Activated CD8-positive, alpha-beta memory T cell treated with anti-CD3 and anti-CD28 coated beads, Interleukin-2, amount 10 ng/mL, durations not matched to agents 7 days and 5 days (primary cell): Measurements from ENCODE around the gene PKP4. TPM values are rescaled to one million over a fixed set of nuclear protein-coding genes. Genes with fewer than 3 reads are reported as not detected.
A peak's percentile ranks its signal among the peaks of the same experiment; 100 is the strongest.
"Not testable (repeated sequence)": the region's sequence is repeated elsewhere in the genome, so short reads cannot be mapped to it uniquely, and the experiment has no call there.

Experiments
- ATAC-seq: fragments of 150-1000 bp; cut with Tn5 transposase; one replicate; pipeline ENCODE4 v1.10.0; 2021; ENCODE audit warnings: moderate library complexity
- CTCF ChIA-PET: fragments of 350-600 bp; sonication (Branson Sonifier 250); formaldehyde crosslinking; loops from one replicate; lab custom pipeline; 2021; ENCODE audit warnings: antibody characterized with exemption; lab: Charles Lee
- DNase-seq: peaks from one replicate; pipeline ENCODE4 v3.0.0-alpha.2; 2020
- H3K27ac Mint-ChIP-seq: one replicate; pipeline ENCODE4 v1.8.0; 2021; ENCODE audit warnings: mild to moderate bottlenecking, mixed read lengths
- H3K27me3 Mint-ChIP-seq: one replicate; pipeline ENCODE4 v1.8.0; 2021; ENCODE audit warnings: mixed read lengths
- H3K36me3 Mint-ChIP-seq: one replicate; pipeline ENCODE4 v1.8.0; 2021; ENCODE audit warnings: mild to moderate bottlenecking, mixed read lengths
- H3K4me1 Mint-ChIP-seq: one replicate; pipeline ENCODE4 v1.8.0; 2021; ENCODE audit warnings: mixed read lengths
- H3K4me3 Mint-ChIP-seq: one replicate; pipeline ENCODE4 v1.8.0; 2021; ENCODE audit warnings: mild to moderate bottlenecking, moderate library complexity, mixed read lengths
- H3K9me3 Mint-ChIP-seq: one replicate; pipeline ENCODE4 v1.8.0; 2022; ENCODE audit warnings: low read depth, mixed read lengths
- total RNA-seq, 2 experiments: library from RNA; stranded (reverse); gene quantifications; one replicate each; pipeline ENCODE4 v1.2.3, GENCODE V29; 2021

The PKP4 gene, protein sequence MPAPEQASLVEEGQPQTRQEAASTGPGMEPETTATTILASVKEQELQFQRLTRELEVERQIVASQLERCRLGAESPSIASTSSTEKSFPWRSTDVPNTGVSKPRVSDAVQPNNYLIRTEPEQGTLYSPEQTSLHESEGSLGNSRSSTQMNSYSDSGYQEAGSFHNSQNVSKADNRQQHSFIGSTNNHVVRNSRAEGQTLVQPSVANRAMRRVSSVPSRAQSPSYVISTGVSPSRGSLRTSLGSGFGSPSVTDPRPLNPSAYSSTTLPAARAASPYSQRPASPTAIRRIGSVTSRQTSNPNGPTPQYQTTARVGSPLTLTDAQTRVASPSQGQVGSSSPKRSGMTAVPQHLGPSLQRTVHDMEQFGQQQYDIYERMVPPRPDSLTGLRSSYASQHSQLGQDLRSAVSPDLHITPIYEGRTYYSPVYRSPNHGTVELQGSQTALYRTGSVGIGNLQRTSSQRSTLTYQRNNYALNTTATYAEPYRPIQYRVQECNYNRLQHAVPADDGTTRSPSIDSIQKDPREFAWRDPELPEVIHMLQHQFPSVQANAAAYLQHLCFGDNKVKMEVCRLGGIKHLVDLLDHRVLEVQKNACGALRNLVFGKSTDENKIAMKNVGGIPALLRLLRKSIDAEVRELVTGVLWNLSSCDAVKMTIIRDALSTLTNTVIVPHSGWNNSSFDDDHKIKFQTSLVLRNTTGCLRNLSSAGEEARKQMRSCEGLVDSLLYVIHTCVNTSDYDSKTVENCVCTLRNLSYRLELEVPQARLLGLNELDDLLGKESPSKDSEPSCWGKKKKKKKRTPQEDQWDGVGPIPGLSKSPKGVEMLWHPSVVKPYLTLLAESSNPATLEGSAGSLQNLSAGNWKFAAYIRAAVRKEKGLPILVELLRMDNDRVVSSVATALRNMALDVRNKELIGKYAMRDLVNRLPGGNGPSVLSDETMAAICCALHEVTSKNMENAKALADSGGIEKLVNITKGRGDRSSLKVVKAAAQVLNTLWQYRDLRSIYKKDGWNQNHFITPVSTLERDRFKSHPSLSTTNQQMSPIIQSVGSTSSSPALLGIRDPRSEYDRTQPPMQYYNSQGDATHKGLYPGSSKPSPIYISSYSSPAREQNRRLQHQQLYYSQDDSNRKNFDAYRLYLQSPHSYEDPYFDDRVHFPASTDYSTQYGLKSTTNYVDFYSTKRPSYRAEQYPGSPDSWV
- 10 to 100 TPM; 32.0 to 40.6 TPM for total RNA-seq

DNA sequence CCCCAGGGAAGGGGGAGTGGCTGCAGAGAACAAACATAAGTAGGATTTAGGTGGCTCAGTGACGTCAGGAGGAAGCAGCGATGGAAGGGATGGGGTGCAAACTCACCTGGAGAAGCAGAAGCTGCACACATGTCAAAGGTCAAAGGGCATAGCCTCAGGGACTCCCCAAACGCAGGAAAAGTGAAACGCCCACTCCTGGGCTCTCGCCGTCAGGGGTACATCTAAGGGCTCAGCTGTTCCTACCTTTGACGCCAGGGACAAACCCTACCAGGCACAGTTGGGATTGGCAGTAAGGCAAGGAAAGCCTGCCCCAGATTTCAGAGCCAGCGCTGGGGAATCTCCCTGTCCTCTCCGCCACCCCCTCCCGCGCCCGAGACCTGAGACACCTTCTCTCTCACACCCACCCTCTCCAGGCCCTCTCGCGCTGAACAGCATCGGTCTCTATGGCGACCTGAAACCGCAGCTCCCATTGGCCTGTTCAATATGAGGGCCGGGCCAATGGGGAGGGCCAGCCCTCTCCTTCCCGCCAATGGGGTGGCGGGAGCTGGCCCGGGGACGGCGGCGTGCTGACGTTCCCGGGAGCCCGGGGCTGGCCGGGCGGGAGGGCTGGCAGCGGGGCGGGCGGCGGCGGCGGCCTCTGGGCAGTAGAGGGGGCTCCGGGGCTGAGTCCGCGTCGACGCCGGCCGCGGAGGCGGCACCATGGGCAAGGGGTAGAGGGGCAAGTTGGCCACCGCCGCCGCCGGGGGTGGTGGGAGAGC lies at the start of gene PKP4, which contains the start of gene CCDC148:
PKP4 (plus strand) TSS at position 644 of the 758 bp plus-strand sequence. CDS start 76,233 bp downstream, outside the sequence.
CCDC148 (minus strand) TSS at position 445 of the 758 bp plus-strand sequence; CDS start at position 131, 314 bp downstream.
- no peaks in the 10 kb centered on the region for H3K9me3 Mint-ChIP-seq
- no peaks in the 10 kb centered on the region for H3K36me3 Mint-ChIP-seq
- CTCF ChIA-PET: interaction anchor here (0.9 to 1.8 kb wide), 5 partner anchors 9 to 53 kb away, joined by 3 to 5 read pairs (median 4); no protein-coding TSS in a partner anchor
- peaks cover 26% of the 10 kb centered on the region for H3K4me1 Mint-ChIP-seq
- peaks cover 28% of the 10 kb centered on the region for H3K27me3 Mint-ChIP-seq
- DNase-seq: peak; percentile 94
- ATAC-seq: peak; percentile 92
- peak within 1 kb of the TSS; percentile 87 for H3K27ac Mint-ChIP-seq
- H3K4me3 Mint-ChIP-seq: peak within 1 kb of the TSS; percentile 95

DNA sequence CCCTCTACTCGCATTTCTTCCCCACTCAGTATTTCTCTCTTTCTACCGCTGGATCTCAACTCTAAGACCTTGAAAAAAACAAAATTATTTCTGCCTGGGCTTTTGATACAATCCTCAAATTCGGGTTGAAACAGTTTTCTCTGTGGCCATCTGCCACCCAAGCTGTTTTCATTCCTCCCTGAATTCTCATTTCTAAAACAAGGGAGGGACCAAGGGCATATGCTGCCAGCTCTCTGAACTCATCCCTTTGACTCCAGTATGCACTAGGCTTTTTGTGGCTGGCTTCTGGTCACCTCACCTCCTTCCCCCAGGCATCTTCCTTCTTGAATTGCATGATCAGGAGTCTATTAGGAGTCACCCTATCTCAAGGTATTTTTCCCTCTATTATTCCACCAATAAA lies 49.7 kb upstream of the PKP4 start:
- H3K4me3 Mint-ChIP-seq: no peak overlapping the region
- DNase-seq (no peak), ATAC-seq (no peak)
- H3K36me3 Mint-ChIP-seq: no peaks in the 10 kb centered on the region
- peaks cover 26% of the 10 kb centered on the region for H3K27me3 Mint-ChIP-seq
- peaks cover 7% of the 10 kb centered on the region for H3K9me3 Mint-ChIP-seq
- CTCF ChIA-PET: no interaction called here
- H3K4me1 Mint-ChIP-seq: no peaks in the 10 kb centered on the region
- H3K27ac Mint-ChIP-seq: no peak overlapping the region

DNA sequence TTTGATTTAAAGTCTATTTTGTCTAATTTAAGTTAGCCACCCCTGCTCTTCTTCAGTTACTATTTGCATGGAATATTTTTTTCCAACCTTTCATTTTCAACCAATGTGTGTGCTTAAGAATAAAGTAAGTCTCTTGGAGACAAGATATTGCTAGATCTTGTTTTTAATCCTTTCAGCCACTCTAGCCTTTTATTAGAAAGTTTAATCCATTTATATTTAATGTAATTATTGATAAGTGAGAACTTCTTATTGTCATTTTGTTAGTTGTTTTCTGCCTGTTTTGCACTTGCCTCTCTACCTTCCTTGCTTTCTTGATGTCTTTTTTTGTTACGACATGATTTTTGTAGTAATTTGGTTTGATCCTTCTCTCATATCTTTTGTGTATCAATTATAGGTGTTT lies 46.6 kb upstream of the PKP4 start:
- Mint-ChIP-seq H3K4me3 (no peak overlapping the region), H3K27ac (no peak overlapping the region), H3K27me3 (peaks cover 11% of the 10 kb centered on the region), H3K4me1 (no peaks in the 10 kb centered on the region), H3K9me3 (peaks cover 7% of the 10 kb centered on the region), H3K36me3 (no peaks in the 10 kb centered on the region)
- DNase-seq (no peak), ATAC-seq (no peak)
- CTCF ChIA-PET: no interaction called here

DNA sequence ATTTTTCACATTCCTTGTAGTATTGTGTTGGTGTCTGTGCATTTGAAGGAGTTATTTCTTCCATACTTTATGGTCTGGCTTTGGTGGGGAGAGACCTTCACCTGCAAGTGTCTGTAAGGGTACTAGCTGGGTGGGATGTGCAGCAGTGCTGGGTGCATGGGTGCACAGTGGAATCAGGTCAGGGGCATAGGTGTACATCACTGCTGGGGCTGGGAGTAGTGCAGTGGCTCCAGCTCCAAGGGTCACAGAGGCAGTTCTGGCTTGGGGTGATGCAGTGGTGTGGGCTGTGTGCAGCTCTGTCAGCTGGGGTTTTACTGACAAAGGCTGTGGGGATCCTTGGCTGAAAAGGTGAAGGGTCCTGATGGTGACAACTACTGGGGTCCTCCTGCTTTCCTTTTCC lies 45.0 kb upstream of the PKP4 start:
- peaks cover 11% of the 10 kb centered on the region for H3K27me3 Mint-ChIP-seq

DNA sequence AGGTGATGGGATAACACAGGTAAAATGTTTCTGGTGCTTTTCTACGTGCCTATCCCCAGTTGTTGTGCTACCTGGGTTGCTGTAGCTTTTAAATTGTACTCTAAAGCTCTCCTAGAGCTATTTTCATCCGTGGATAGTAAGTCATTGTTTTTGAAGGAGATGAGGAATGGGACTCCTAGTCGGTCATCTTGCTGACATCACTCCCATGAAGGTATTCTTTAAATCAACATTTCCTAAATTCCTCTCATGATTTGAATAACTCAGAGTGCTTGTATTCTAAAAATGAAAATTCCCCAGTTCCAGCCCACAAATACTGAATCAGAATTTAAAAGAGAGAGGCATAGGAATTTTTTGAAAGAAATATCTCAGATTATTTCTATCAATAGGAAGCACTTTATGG lies 44.5 kb upstream of the PKP4 start:
- CTCF ChIA-PET: no interaction called here
- no peak for DNase-seq

More for the DNA sequence above, 45.0 kb upstream of the PKP4 start:
- Mint-ChIP-seq H3K4me3 (no peak overlapping the region), H3K4me1 (no peaks in the 10 kb centered on the region), H3K9me3 (peaks cover 7% of the 10 kb centered on the region), H3K36me3 (no peaks in the 10 kb centered on the region), H3K27ac (no peak overlapping the region)
- CTCF ChIA-PET: no interaction called here
- no peak for DNase-seq
- ATAC-seq: no peak

DNA sequence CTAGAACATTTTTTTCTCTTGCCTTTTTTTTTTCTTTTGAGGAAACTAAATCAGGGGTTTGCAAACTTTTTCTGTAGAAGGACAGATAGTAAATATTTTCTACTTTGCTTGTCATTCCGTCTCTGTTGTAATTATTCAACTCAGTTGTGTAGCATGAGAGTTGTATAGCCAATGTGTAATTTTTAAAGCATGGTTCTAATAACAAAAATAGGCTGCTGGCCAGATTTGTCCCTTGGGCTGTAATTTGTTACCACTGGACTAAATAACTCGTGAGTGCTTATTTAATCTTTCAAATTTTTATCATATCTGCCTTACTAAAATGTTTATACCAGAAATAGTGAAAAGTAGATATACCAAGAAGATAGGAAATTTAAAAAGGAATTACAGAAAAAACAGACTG lies 43.2 kb upstream of the PKP4 start:
- Mint-ChIP-seq H3K4me3 (no peak overlapping the region), H3K27me3 (peaks cover 2% of the 10 kb centered on the region), H3K9me3 (peaks cover 7% of the 10 kb centered on the region), H3K4me1 (no peaks in the 10 kb centered on the region), H3K27ac (no peak overlapping the region), H3K36me3 (no peaks in the 10 kb centered on the region)
- CTCF ChIA-PET: no interaction called here
- no peak for DNase-seq
- no peak for ATAC-seq

More for the DNA sequence above, 44.5 kb upstream of the PKP4 start:
- no peak overlapping the region for H3K27ac Mint-ChIP-seq
- peaks cover 6% of the 10 kb centered on the region for H3K27me3 Mint-ChIP-seq
- no peak overlapping the region for H3K4me3 Mint-ChIP-seq
- H3K9me3 Mint-ChIP-seq: peaks cover 7% of the 10 kb centered on the region
- H3K4me1 Mint-ChIP-seq: no peaks in the 10 kb centered on the region
- no peaks in the 10 kb centered on the region for H3K36me3 Mint-ChIP-seq
- no peak for ATAC-seq

DNA sequence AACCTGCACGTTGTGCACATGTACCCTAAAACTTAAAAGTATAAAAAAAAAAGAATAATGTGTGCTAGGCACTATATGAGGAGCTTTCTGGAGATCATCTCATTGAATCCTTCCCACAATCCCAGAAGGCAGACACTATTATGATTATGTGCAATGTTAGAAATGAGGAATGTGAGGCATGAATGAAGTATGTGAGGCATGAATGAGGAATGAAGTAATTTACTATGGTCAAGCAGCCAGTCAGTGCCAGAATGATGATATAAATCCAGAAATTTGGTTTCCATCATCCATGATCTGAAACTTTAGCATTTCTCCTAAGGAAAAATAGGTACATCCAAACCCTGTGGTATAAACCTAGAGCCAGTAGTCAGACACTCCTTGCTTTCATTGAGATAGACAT lies 42.2 kb upstream of the PKP4 start:
- Mint-ChIP-seq H3K4me1 (no peaks in the 10 kb centered on the region), H3K9me3 (peaks cover 7% of the 10 kb centered on the region), H3K27ac (no peak overlapping the region), H3K36me3 (no peaks in the 10 kb centered on the region), H3K4me3 (no peak overlapping the region), H3K27me3 (peaks cover 4% of the 10 kb centered on the region)
- DNase-seq: no peak
- CTCF ChIA-PET: no interaction called here
- ATAC-seq: no peak

DNA sequence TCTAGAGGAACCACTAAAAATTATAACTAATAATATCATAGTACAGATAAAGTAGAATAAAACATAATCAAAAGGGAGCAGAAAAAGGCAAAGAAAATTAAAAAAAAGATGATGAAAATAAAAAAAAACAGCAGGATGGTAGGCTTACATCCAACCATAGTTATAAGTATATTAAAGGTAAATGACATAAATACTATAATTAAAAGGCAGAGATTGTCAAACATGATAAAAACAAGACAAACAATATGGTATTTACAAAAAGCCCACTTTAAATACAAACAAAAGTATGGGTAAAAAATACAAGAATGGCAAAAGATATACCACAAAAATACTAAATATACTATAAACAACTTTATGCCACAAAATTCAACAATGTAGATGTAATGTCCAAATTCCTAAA lies 24.6 kb upstream of the PKP4 start:
- H3K27ac Mint-ChIP-seq: no peak overlapping the region
- CTCF ChIA-PET: no interaction called here
- DNase-seq (no peak), ATAC-seq (no peak)
- H3K36me3 Mint-ChIP-seq: no peaks in the 10 kb centered on the region
- no peaks in the 10 kb centered on the region for H3K4me1 Mint-ChIP-seq
- H3K27me3 Mint-ChIP-seq: no peaks in the 10 kb centered on the region
- H3K9me3 Mint-ChIP-seq: peaks cover 8% of the 10 kb centered on the region
- no peak overlapping the region for H3K4me3 Mint-ChIP-seq

DNA sequence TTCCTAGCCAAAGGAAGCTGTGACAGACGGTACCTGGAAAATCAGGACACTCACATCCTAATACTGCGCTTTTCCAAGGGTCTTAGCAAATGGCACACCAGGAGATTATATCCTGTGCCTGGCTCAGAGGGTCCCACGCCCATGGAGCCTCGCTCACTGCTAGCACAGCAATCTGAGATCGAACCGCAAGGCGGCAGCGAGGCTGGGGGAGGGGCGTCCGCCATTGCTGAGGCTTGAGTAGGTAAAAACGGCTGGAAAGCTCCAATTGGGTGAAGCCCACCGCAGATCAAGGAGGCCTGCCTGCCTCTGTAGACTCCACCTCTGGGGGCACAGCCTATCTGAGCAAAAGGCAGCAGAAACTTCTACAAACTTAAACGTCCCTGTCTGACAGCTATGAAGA lies 23.0 kb upstream of the PKP4 start:
- DNase-seq, ATAC-seq, H3K4me3 Mint-ChIP-seq, H3K36me3 Mint-ChIP-seq, H3K4me1 Mint-ChIP-seq, CTCF ChIA-PET, H3K9me3 Mint-ChIP-seq, H3K27ac Mint-ChIP-seq, H3K27me3 Mint-ChIP-seq: not testable (repeated sequence)

DNA sequence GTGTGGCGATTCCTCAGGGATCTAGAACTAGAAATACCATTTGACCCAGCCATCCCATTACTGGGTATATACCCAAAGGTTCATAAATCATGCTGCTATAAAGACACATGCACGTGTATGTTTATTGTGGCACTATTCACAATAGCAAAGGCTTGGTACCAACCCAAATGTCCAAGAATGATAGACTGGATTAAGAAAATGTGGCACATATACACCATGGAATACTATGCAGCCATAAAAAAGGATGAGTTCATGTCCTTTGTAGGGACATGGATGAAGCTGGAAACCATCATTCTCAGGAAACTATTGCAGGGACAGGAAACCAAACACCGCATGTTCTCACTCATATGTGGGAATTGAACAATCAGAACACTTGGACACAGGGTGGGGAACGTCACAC lies 17.7 kb upstream of the PKP4 start:
- H3K27ac Mint-ChIP-seq, H3K4me3 Mint-ChIP-seq, CTCF ChIA-PET, H3K27me3 Mint-ChIP-seq, H3K36me3 Mint-ChIP-seq, H3K4me1 Mint-ChIP-seq, DNase-seq, ATAC-seq, H3K9me3 Mint-ChIP-seq: not testable (repeated sequence)

DNA sequence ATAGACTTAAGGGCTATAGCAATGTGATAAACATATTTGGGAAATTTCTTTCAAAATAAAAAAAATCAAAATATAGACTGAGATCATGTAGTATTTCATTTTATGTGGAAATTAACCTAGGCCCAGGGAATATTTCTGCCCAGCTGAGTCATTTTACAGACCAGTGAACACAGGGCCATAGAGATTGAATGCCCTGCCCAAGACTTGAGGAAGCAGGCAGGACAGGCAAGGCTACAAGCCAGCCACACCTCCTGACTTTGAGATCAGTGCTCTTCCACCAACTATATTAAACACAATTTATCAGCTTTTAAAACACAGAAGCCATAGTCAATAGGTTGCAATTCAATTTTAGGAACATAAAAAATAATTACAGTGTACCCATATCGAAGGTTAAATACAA lies 13.1 kb upstream of the PKP4 start:
- peaks cover 2% of the 10 kb centered on the region for H3K9me3 Mint-ChIP-seq
- no peaks in the 10 kb centered on the region for H3K4me1 Mint-ChIP-seq
- DNase-seq (no peak), ATAC-seq (no peak)
- no peak overlapping the region for H3K4me3 Mint-ChIP-seq
- no peak overlapping the region for H3K27ac Mint-ChIP-seq
- no peaks in the 10 kb centered on the region for H3K27me3 Mint-ChIP-seq
- H3K36me3 Mint-ChIP-seq: no peaks in the 10 kb centered on the region
- CTCF ChIA-PET: no interaction called here

DNA sequence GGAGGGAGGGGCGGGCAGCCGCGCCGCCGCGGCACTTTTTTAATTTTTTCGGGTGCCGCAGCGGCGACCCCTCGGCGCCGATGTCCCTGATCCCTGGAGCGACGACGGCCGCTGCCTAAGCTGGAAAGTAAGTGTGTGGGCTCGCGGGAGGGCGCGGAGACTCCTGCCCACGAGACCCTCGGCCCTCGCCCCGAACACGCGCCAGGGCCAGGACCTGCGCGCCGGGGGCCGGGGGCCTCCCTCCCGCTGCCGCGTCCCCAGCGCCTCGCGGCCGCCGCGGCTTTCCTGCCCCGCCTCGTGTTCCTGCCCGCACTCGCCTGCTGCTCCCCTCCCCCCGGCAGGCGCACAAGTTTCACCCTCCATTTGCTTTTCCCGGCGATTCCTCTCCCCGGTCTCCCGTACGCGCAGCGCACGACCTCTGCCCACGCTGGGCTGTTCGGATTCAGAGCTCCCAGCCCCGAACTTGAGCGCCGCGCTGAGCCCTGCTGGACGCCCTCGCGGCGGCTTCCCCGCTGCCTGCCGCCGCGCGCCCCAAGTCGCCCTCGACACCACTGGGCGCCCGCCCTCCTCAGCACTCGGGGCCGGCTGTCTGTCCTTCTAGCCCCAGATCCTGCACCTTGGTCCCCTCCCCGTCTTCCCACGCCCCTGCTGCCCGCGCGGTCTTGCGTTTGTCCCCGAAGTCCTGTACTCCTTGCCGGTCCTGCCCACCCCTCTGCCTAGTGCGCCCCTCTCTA lies 507 bp downstream of the PKP4 start:
- Mint-ChIP-seq H3K4me3 (peak overlapping the region; percentile 95), H3K36me3 (no peaks in the 10 kb centered on the region), H3K27ac (peak overlapping the region; percentile 87), H3K4me1 (peaks cover 26% of the 10 kb centered on the region), H3K27me3 (peaks cover 25% of the 10 kb centered on the region), H3K9me3 (no peaks in the 10 kb centered on the region)
- ATAC-seq (peak; percentile 50), DNase-seq (peak; percentile 64)
- CTCF ChIA-PET: interaction anchor here (0.9 to 1.8 kb wide), 5 partner anchors 8 to 52 kb away, joined by 3 to 5 read pairs (median 4); no protein-coding TSS in a partner anchor
